Kidney (tissue), 14 donors: ENCODE data around the gene SPATS2L. TPM values are rescaled to one million over a fixed set of nuclear protein-coding genes. Genes with fewer than 3 reads are reported as not detected.

Source experiments
- DNase-seq, 5 donors: peaks; one replicate each; pipeline ENCODE4 v3.0.0-alpha.2; 2013 to 2020
- FAIRE-seq: peaks from 2 replicates; lab custom pipeline; 2012; peaks lifted over from hg19 to GRCh38; lab: Jason Lieb, UNC
- H3K27ac ChIP-seq, 2 donors: one replicate each; pipeline ENCODE4 v1.7.0; 2013; ENCODE audit warnings: low read depth in 2 of 2, low read length in 2 of 2, inconsistent platforms in 1 of 2
- H3K27me3 ChIP-seq: one replicate; pipeline ENCODE4 v1.7.1; 2013; ENCODE audit warnings: low read length, inconsistent platforms; ENCODE audit not compliant: control insufficient read depth, insufficient read depth
- H3K36me3 ChIP-seq, 3 donors: one replicate each; pipeline versions ENCODE4 v1.7.0 to v1.7.1; 2013; ENCODE audit warnings: low read length in 3 of 3, control low read depth in 1 of 3, inconsistent platforms in 1 of 3; ENCODE audit not compliant: insufficient read depth in 3 of 3, control insufficient read depth in 2 of 3
- H3K4me1 ChIP-seq, 3 donors: one replicate each; pipeline versions ENCODE4 v1.7.0 to v1.7.1; 2013; ENCODE audit warnings: low read length in 3 of 3, inconsistent platforms in 1 of 3, low read depth in 1 of 3; ENCODE audit not compliant: control insufficient read depth in 2 of 3, insufficient read depth in 2 of 3
- H3K4me3 ChIP-seq, 3 donors: one replicate each; pipeline versions ENCODE4 v1.7.0 to v1.8.1; 2013; ENCODE audit warnings: low read length in 3 of 3, control low read depth in 1 of 3, inconsistent platforms in 1 of 3
- H3K9ac ChIP-seq, 3 donors: one replicate each; pipeline versions ENCODE4 v1.7.0 to v1.7.1; 2013; ENCODE audit warnings: low read length in 3 of 3, control low read depth in 1 of 3, inconsistent platforms in 1 of 3
- H3K9me3 ChIP-seq, 3 donors: one replicate each; pipeline versions ENCODE4 v1.7.0 to v1.7.1; 2013; ENCODE audit warnings: low read length in 3 of 3, control low read depth in 1 of 3, inconsistent platforms in 1 of 3; ENCODE audit not compliant: control insufficient read depth in 2 of 3, insufficient read depth in 1 of 3
- intact Hi-C: fragments of 100-400 bp; cut with DNase I; formaldehyde crosslinking; loops from one replicate; pipeline ENCODE4 v1.11.1; 2022
- polyA plus RNA-seq: library from polyadenylated mRNA; stranded (reverse); fragments of 350-450 nt; fragmentation: Illumina TruSeq; extraction: RNeasy Lipid Tissue Mini Kit (QIAGEN cat#74804); gene quantifications from one replicate; pipeline ENCODE4 v1.2.3, GENCODE V29; 2014; ENCODE audit warnings: low read depth, low replicate concordance; ENCODE audit not compliant: insufficient read depth
- total RNA-seq: library from RNA; stranded (reverse); fragmentation: NEBNext Ultra II Directional; extraction: Animal tissue kit (Norgen Biotek cat#: 25700); gene quantifications from one replicate; pipeline ENCODE4 v1.2.1, GENCODE V29; 2021
- TF ChIP-seq, protein P1 (sequence below): IDR thresholded peaks from 3 replicates; pipeline ENCODE4 v1.5.1; 2012; ENCODE audit warnings: mild to moderate bottlenecking, moderate library complexity, borderline replicate concordance; ENCODE audit not compliant: insufficient read depth; ENCODE audit errors: extremely low read depth
- donor health status: control.
- donor health status: control.
- donor health status: control.
- donor health status: control.
- donor health status: control.
- donor health status: DM: yes; HTN: yes; CAD: no.
- donor health status: Normal renal cell carcinoma (clear cell type).

Gene SPATS2L
- total and polyA plus RNA-seq, 2 donors from 2014 or later = 86.1 to 166 TPM

DNA sequence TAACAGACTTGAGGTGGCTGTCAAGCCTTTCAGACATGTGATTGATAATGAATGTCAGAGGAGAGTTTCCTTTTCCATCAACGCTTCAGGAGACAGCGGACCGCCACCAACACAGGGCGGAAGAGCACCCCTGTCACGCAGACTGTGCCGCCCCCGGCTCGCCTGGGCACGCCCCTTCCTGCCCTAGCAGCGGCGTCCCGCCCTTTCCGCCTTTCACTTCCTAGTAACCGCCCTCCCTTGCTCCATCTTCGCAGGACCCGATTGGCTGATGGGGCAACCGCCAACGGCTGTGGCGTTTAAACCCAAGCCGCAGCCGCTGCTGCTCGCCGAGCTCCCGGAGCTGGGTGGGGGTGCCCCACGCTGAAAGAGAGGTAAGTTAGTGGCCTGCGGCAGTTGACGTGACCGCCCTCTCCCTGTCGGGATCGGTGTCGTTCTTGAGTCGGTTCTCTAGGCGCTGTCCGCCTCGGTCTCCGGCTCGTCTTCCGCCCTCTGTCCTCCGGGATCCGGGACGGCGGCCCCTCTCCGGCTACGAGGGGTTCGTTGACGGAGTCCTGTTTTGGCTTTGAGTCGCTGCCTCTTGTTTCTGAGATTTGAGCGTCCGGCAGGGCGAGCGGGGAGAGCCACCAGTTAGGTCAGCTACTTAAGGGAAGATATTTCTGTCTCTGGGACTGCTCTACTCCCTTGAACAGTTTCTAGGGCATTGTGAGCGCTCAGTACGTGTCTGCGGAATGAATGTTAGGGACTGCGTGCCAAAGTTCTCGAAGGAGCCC lies 219.6 kb downstream of the SPATS2L start, which contains the start of gene SGO2:
Gene SGO2 (plus strand): TSS at position 326 of the 770 bp plus-strand sequence. CDS start 6,769 bp downstream, outside the sequence.
- no peaks in the 10 kb centered on the region for H3K27me3 ChIP-seq
- no peak for FAIRE-seq

DNA sequence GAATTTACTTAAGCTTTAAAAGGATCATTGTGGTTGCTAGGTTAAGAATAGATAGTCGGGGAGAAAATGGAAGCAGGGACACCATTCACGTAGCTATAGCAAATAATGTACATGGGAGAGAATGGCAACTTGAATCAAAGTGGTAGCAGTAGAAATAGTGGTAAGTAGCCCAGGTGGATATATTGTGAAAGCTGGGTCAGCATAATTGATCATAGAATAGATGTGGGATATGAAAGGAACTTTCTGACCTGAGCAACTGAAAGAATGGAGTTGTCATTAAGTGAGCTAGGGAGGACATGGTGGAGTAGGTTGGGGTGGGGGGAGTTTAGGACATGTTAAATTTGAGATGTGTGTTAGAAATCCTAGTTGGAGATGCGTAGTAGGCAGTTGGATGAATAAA lies 221.7 kb downstream of the SPATS2L start:
- Histone ChIP-seq H3K27me3 (no peaks in the 10 kb centered on the region), H3K27ac (no peak overlapping the region), H3K4me1 (peaks cover 4 to 7% (median 5%) of the 10 kb centered on the region in 3 donors), H3K9ac (no peak overlapping the region), H3K9me3 (no peaks in the 10 kb centered on the region), H3K4me3 (no peak overlapping the region), H3K36me3 (no peaks in the 10 kb centered on the region)
- no peak for DNase-seq
- intact Hi-C loops = no loop called here
- TF ChIP-seq, protein P1, sequence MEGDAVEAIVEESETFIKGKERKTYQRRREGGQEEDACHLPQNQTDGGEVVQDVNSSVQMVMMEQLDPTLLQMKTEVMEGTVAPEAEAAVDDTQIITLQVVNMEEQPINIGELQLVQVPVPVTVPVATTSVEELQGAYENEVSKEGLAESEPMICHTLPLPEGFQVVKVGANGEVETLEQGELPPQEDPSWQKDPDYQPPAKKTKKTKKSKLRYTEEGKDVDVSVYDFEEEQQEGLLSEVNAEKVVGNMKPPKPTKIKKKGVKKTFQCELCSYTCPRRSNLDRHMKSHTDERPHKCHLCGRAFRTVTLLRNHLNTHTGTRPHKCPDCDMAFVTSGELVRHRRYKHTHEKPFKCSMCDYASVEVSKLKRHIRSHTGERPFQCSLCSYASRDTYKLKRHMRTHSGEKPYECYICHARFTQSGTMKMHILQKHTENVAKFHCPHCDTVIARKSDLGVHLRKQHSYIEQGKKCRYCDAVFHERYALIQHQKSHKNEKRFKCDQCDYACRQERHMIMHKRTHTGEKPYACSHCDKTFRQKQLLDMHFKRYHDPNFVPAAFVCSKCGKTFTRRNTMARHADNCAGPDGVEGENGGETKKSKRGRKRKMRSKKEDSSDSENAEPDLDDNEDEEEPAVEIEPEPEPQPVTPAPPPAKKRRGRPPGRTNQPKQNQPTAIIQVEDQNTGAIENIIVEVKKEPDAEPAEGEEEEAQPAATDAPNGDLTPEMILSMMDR = no peak
- no peak for FAIRE-seq

More for the DNA sequence above, 219.6 kb downstream of the SPATS2L start, which contains the start of gene SGO2:
- Histone ChIP-seq H3K4me3 (peak within 1 kb of the TSS; percentile 80 to 99 (median 99)), H3K9me3 (no peaks in the 10 kb centered on the region), H3K27ac (peak within 1 kb of the TSS in 1 of 2 donors; percentile 2), H3K36me3 (no peaks in the 10 kb centered on the region), H3K9ac (peak within 1 kb of the TSS; percentile 62 to 97 (median 68)), H3K4me1 (peaks cover 4 to 7% (median 5%) of the 10 kb centered on the region in 3 donors)
- intact Hi-C loops = no loop called here
- TF ChIP-seq, protein P1 = no peak
- peak; percentile 94 to 98 (median 96) for DNase-seq

Other genes with a start within 250 kb of the SPATS2L start
- 12.6 TPM for gene KCTD18, start 203.4 kb downstream of the SPATS2L start, total RNA-seq
- 8.5 TPM for gene KCTD18, start 203.4 kb downstream of the SPATS2L start, polyA plus RNA-seq
- 1.7 TPM for gene SGO2, start 219.5 kb downstream of the SPATS2L start, total RNA-seq
- 0.69 TPM for gene SGO2, start 219.5 kb downstream of the SPATS2L start, polyA plus RNA-seq